Esophagus squamous epithelium (tissue), 4 donors: Measurements from ENCODE around the gene HERC5.

Source experiments
- CTCF ChIP-seq, 6 experiments: fragments of 450-650 bp in 4 of 6; fragments of 200-600 bp in 2 of 6; sonication (generic) in 2 of 6; IDR thresholded peaks; one replicate each; pipeline ENCODE4 v1.5.1; 2016 to 2019; ENCODE audit warnings: antibody characterized with exemption in 6 of 6, mild to moderate bottlenecking in 4 of 6, moderate library complexity in 4 of 6
- POLR2A ChIP-seq, 4 donors: fragments of 450-650 bp; IDR thresholded peaks; one replicate each; pipeline ENCODE4 v1.6.1; 2017; ENCODE audit warnings: antibody characterized with exemption in 4 of 4, mild to moderate bottlenecking in 4 of 4, moderate library complexity in 3 of 4

- no peak for TF ChIP-seq CTCF (IDR thresholded peaks at IDR 0.05)
- TF ChIP-seq POLR2A (IDR thresholded peaks at IDR 0.05), result no peak
These were observed 70.9 kb downstream of the HERC5 start for GRCh38 chr4:88527787-88528186.
